H1 (cell line): ENCODE measurements around the gene SYCE1L. TPM values are rescaled to one million over a fixed set of nuclear protein-coding genes. Genes with fewer than 3 reads are reported as not detected.

Source experiments
- CTCF ChIA-PET: fragments of 300-600 bp; sonication (Branson Sonifier 250); formaldehyde crosslinking; loops from one replicate; lab custom pipeline; 2021; ENCODE audit not compliant: partially characterized antibody; lab: Charles Lee
- POLR2A ChIA-PET: fragments of 300-600 bp; sonication (Branson Sonifier 250); formaldehyde crosslinking; loops from one replicate; lab custom pipeline; 2021; ENCODE audit warnings: inconsistent platforms; ENCODE audit not compliant: partially characterized antibody; lab: Charles Lee
- DNase-seq, 2 experiments: peaks; one replicate each; pipeline versions ENCODE4 v3.0.0 to v3.0.0-alpha.2; 2010 to 2022; ENCODE audit warnings: low spot score in 2 of 2, low read depth in 1 of 2, mixed read lengths in 1 of 2
- FAIRE-seq: peaks from 2 replicates; lab custom pipeline; 2011; peaks lifted over from hg19 to GRCh38; lab: Jason Lieb, UNC
- H2AFZ ChIP-seq: 2 replicates; pipeline ENCODE4 v1.8.1; 2012; ENCODE audit warnings: low read length, inconsistent platforms
- H2AK5ac ChIP-seq: 2 replicates; pipeline ENCODE4 v1.6.1; 2013; ENCODE audit warnings: low read depth, low read length
- H2BK120ac ChIP-seq: replicated peaks from 2 replicates; pipeline ENCODE3; 2013; ENCODE audit warnings: low read depth, low read length, inconsistent platforms
- H2BK12ac ChIP-seq: 2 replicates; pipeline ENCODE4 v1.6.1; 2013; ENCODE audit warnings: low read depth, low read length
- H2BK15ac ChIP-seq: 2 replicates; pipeline ENCODE4 v1.6.1; 2013; ENCODE audit warnings: low read length
- H2BK20ac ChIP-seq: 2 replicates; pipeline ENCODE4 v1.6.1; 2013; ENCODE audit warnings: low read length
- H2BK5ac ChIP-seq: 2 replicates; pipeline ENCODE4 v1.6.1; 2013; ENCODE audit warnings: low read depth, low read length
- H3K14ac ChIP-seq: 2 replicates; pipeline ENCODE4 v1.6.1; 2013; ENCODE audit warnings: inconsistent platforms; ENCODE audit not compliant: insufficient read length
- H3K18ac ChIP-seq: 2 replicates; pipeline ENCODE4 v1.6.1; 2013; ENCODE audit warnings: low read length; ENCODE audit errors: extremely low read depth
- H3K23ac ChIP-seq: 2 replicates; pipeline ENCODE4 v1.6.1; 2013; ENCODE audit warnings: inconsistent platforms; ENCODE audit not compliant: insufficient read length
- H3K23me2 ChIP-seq: 2 replicates; pipeline ENCODE4 v1.6.1; 2013; ENCODE audit warnings: low read depth, low read length
- H3K27ac ChIP-seq: 2 replicates; pipeline ENCODE4 v1.6.1; 2011; ENCODE audit warnings: low read depth, low read length, inconsistent platforms
- H3K27me3 ChIP-seq, 4 experiments: replicated peaks in 1 of 4; 1 replicate in 1 of 4; 2 replicates in 3 of 4; pipeline versions ENCODE4 v1.6.1 to v1.8.1; 2011 to 2013; ENCODE audit warnings: low read length in 3 of 4, mild to moderate bottlenecking in 3 of 4, inconsistent platforms in 2 of 4, mixed read lengths in 2 of 4, moderate library complexity in 1 of 4; ENCODE audit not compliant: control insufficient read depth in 3 of 4, insufficient read depth in 3 of 4; ENCODE audit errors: extremely low read depth in 1 of 4
- H3K36me3 ChIP-seq, 4 experiments: 2 replicates each; pipeline versions ENCODE4 v1.6.1 to v1.8.1; 2011 to 2013; ENCODE audit warnings: mild to moderate bottlenecking in 4 of 4, low read length in 3 of 4, moderate library complexity in 2 of 4, control low read depth in 1 of 4, inconsistent platforms in 1 of 4; ENCODE audit not compliant: insufficient read depth in 4 of 4, control insufficient read depth in 2 of 4
- H3K4ac ChIP-seq: replicated peaks from 2 replicates; pipeline ENCODE3; 2013; ENCODE audit warnings: low read length, low read depth, mixed read lengths, inconsistent platforms; ENCODE audit not compliant: insufficient read length
- H3K4me1 ChIP-seq, 4 experiments: replicated peaks in 1 of 4; 1 replicate in 1 of 4; 2 replicates in 3 of 4; pipeline versions ENCODE4 v1.6.1 to v1.8.1; 2011 to 2013; ENCODE audit warnings: low read length in 3 of 4, inconsistent platforms in 2 of 4, mixed read lengths in 1 of 4; ENCODE audit not compliant: insufficient read depth in 4 of 4, control insufficient read depth in 3 of 4
- H3K4me2 ChIP-seq, 2 experiments: 2 replicates each; pipeline versions ENCODE4 v1.6.1 to v1.8.1; 2011 to 2013; ENCODE audit warnings: low read depth in 2 of 2, low read length in 2 of 2, control low read depth in 1 of 2, inconsistent platforms in 1 of 2, mild to moderate bottlenecking in 1 of 2; ENCODE audit not compliant: insufficient read depth in 1 of 2
- H3K4me3 ChIP-seq, 4 experiments: fragments of 200-600, 300-600 bp in 1 of 4; sonication (generic), shearing (Covaris generic), sonication (Bioruptor Twin) in 1 of 4; 2 replicates each; pipeline versions ENCODE4 v1.5.1 to v1.8.1; 2011 to 2016; ENCODE audit warnings: low read length in 4 of 4, low read depth in 3 of 4, control low read depth in 2 of 4, inconsistent platforms in 2 of 4, mild to moderate bottlenecking in 2 of 4, mixed read lengths in 1 of 4, moderate library complexity in 1 of 4; ENCODE audit not compliant: insufficient read depth in 2 of 4; ENCODE audit errors: extremely low read depth in 1 of 4
- H3K56ac ChIP-seq: replicated peaks from 2 replicates; pipeline ENCODE3; 2013; ENCODE audit warnings: low read depth, mild to moderate bottlenecking, mixed read lengths, low read length, inconsistent platforms; ENCODE audit not compliant: insufficient read length
- H3K79me1 ChIP-seq: 2 replicates; pipeline ENCODE4 v1.6.1; 2013; ENCODE audit warnings: low read depth, low read length, control low read depth
- H3K79me2 ChIP-seq, 2 experiments: 2 replicates each; pipeline versions ENCODE4 v1.6.1 to v1.8.1; 2012 to 2013; ENCODE audit warnings: low read length in 2 of 2, mild to moderate bottlenecking in 2 of 2, inconsistent platforms in 1 of 2; ENCODE audit not compliant: insufficient read depth in 2 of 2, control insufficient read depth in 1 of 2
- H3K9ac ChIP-seq, 4 experiments: replicated peaks in 1 of 4; 1 replicate in 1 of 4; 2 replicates in 3 of 4; pipeline versions ENCODE4 v1.6.1 to v1.8.1; 2011 to 2013; ENCODE audit warnings: low read depth in 3 of 4, low read length in 3 of 4, control low read depth in 2 of 4, mild to moderate bottlenecking in 2 of 4, moderate library complexity in 2 of 4, inconsistent platforms in 1 of 4; ENCODE audit errors: extremely low read depth in 1 of 4
- H3K9me3 ChIP-seq, 2 experiments: 2 replicates each; pipeline versions ENCODE4 v1.6.1 to v1.8.1; 2012 to 2013; ENCODE audit warnings: mild to moderate bottlenecking in 2 of 2, moderate library complexity in 2 of 2, control low read depth in 1 of 2, inconsistent platforms in 1 of 2, low read depth in 1 of 2, low read length in 1 of 2, mixed read lengths in 1 of 2; ENCODE audit not compliant: insufficient read depth in 2 of 2
- H4K20me1 ChIP-seq, 2 experiments: replicated peaks in 1 of 2; 2 replicates each; pipeline versions ENCODE3 to v1.8.1; 2011 to 2013; ENCODE audit warnings: inconsistent platforms in 2 of 2, low read length in 2 of 2, mild to moderate bottlenecking in 1 of 2; ENCODE audit not compliant: insufficient read depth in 2 of 2, control insufficient read depth in 1 of 2
- H4K5ac ChIP-seq: 2 replicates; pipeline ENCODE4 v1.6.1; 2013; ENCODE audit warnings: low read length, low read depth, mixed read lengths, inconsistent platforms; ENCODE audit not compliant: insufficient read length
- H4K8ac ChIP-seq: 2 replicates; pipeline ENCODE4 v1.8.0; 2013; ENCODE audit warnings: mild to moderate bottlenecking, moderate library complexity, low read length, inconsistent platforms; ENCODE audit not compliant: insufficient read depth; ENCODE audit errors: extremely low read depth
- H4K91ac ChIP-seq: replicated peaks from 2 replicates; pipeline ENCODE3; 2013; ENCODE audit warnings: low read length, mixed read lengths, inconsistent platforms; ENCODE audit not compliant: insufficient read length
- KDM1A ChIP-seq: fragments of 200-600, 300-600 bp; sonication (generic); IDR thresholded peaks from 2 replicates; pipeline ENCODE4 v1.7.1; 2016; ENCODE audit warnings: mild to moderate bottlenecking, low read length, borderline replicate concordance
- MAFK ChIP-seq: IDR thresholded peaks from 2 replicates; pipeline ENCODE4 v1.6.1; 2012; ENCODE audit warnings: low read depth, mild to moderate bottlenecking, improper control_type of control experiment, low read length
- WGBS, 2 experiments: shearing (Covaris generic) in 1 of 2; methylation state at CpG; one replicate each; pipeline versions ENCODE4 v1.1.6 to v1.1.7; 2013 to 2015; ENCODE audit warnings: low lambda C conversion rate in 2 of 2, mixed read lengths in 2 of 2, inconsistent platforms in 1 of 2, low coverage in 1 of 2, missing lambda C conversion rate in 1 of 2; ENCODE audit not compliant: insufficient replicate concordance in 2 of 2, insufficient coverage in 1 of 2, insufficient read length in 1 of 2; ENCODE audit errors: extremely low coverage in 1 of 2, missing lambda C conversion rate in 1 of 2; 5-methylcytosine and 5-hydroxymethylcytosine counted together
- polyA plus RNA-seq, 7 experiments: library from polyadenylated mRNA; depleted of rRNA in 3 of 7; stranded (reverse) in 5 of 7; unstranded in 2 of 7; fragments of >200 nt in 5 of 7; fragments of 200-250 nt in 2 of 7; gene quantifications; 1 replicate in 5 of 7; 2 replicates in 1 of 7; 4 replicates in 1 of 7; pipeline versions ENCODE4 v1.2.1 to v1.2.3, GENCODE V29; 2011 to 2013; ENCODE audit warnings: missing spikeins in 2 of 7, mixed read lengths in 2 of 7
- total RNA-seq: library from RNA; stranded (reverse); fragmentation: NEBNext Ultra II Directional; extraction: Animal tissue kit (Norgen Biotek cat#: 25700); gene quantifications from 2 replicates; pipeline ENCODE4 v1.2.1, GENCODE V29; 2021
- TF ChIP-seq, protein P1 (sequence below): IDR thresholded peaks from 2 replicates; pipeline ENCODE4 v1.6.1; 2011; ENCODE audit warnings: low read length, improper control_type of control experiment
- TF ChIP-seq, protein P2 (sequence below), 3 experiments: IDR thresholded peaks; 1 replicate in 2 of 3; 2 replicates in 1 of 3; pipeline versions ENCODE4 v1.5.1 to v1.6.1; 2011; ENCODE audit warnings: low read length in 3 of 3, mild to moderate bottlenecking in 3 of 3, inconsistent platforms in 2 of 3, low read depth in 1 of 3, moderate library complexity in 1 of 3; ENCODE audit not compliant: insufficient read depth in 1 of 3; ENCODE audit errors: control extremely low read depth in 1 of 3

The SYCE1L gene
- total and polyA plus RNA-seq, 2 of the 8 experiments (the other 6 are each of a cell fraction or from before 2014, with no cell fraction given) = 5.8 to 6.8 TPM

DNA sequence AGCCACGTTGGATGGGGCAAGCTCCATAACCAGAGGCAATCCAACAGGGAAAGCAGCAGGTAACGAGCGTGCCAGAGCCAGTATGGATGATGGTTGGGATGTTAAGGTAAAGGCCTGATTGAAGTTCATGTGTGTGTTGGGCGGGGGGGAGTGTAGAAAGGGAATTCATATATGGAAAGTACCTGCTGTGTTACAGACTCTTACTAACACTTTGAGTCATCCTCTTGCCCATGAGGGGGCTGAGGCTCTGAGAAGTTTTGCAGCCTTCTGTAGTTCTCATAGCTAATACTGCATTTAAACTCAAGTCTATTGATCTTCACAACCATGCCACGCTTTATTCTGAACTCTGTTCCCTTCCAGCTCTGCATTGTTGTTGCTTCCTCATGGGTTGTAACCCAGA is 28.5 kb downstream of the SYCE1L start:
- H3K79me2 ChIP-seq = no peaks in the 10 kb centered on the region
- no peaks in the 10 kb centered on the region; the same call in 1 of the 2 replicates for H3K23me2 ChIP-seq
- H2AFZ ChIP-seq = no peak overlapping the region
- no peak overlapping the region for H3K18ac ChIP-seq
- H3K79me1 ChIP-seq = no peaks in the 10 kb centered on the region
- no peak overlapping the region for H2AK5ac ChIP-seq
- no peaks in the 10 kb centered on the region for H3K36me3 ChIP-seq
- CTCF ChIA-PET = interaction anchor here (0.6 to 4.2 kb wide), 4 partner anchors 8 to 357 kb away, joined by 3 to 27 read pairs (median 3); no protein-coding TSS in a partner anchor
- H4K8ac ChIP-seq = no peak overlapping the region
- H3K14ac ChIP-seq = no peak overlapping the region
- no peaks in the 10 kb centered on the region; a peak in 1 of 4 replicates for H3K9me3 ChIP-seq
- no peaks in the 10 kb centered on the region for H3K4me1 ChIP-seq
- no peak overlapping the region for H2BK12ac ChIP-seq
- no peak overlapping the region for H3K27ac ChIP-seq
- no peak overlapping the region for H3K4ac ChIP-seq
- no peak overlapping the region for H2BK15ac ChIP-seq
- no peak overlapping the region for H3K4me3 ChIP-seq
- no peak overlapping the region for H2BK5ac ChIP-seq
- H4K5ac ChIP-seq = no peak overlapping the region
- H2BK120ac ChIP-seq = no peak overlapping the region
- H3K9ac ChIP-seq = no peak overlapping the region
- no peak overlapping the region for H4K91ac ChIP-seq
- no peak overlapping the region for H3K23ac ChIP-seq
- H3K56ac ChIP-seq = no peak overlapping the region
- no peaks in the 10 kb centered on the region for H4K20me1 ChIP-seq
- no peak overlapping the region for H3K4me2 ChIP-seq
- DNase-seq (no peak), FAIRE-seq (no peak)
- no peaks in the 10 kb centered on the region for H3K27me3 ChIP-seq
- POLR2A ChIA-PET = interaction anchor here (1.1 to 1.2 kb wide), 3 partner anchors 15 to 206 kb away, joined by 3 to 4 read pairs (median 3); no protein-coding TSS in a partner anchor
- 85% methylated on average over 5 of the region's 5 CpGs; no CpG with 5 or more reads in 1 of the 2 experiments for WGBS, 2 experiments
- H2BK20ac ChIP-seq = no peak overlapping the region
- no peak for TF ChIP-seq KDM1A
- no peak for TF ChIP-seq MAFK
- TF ChIP-seq, protein P1, sequence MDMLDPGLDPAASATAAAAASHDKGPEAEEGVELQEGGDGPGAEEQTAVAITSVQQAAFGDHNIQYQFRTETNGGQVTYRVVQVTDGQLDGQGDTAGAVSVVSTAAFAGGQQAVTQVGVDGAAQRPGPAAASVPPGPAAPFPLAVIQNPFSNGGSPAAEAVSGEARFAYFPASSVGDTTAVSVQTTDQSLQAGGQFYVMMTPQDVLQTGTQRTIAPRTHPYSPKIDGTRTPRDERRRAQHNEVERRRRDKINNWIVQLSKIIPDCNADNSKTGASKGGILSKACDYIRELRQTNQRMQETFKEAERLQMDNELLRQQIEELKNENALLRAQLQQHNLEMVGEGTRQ = no peak
- TF ChIP-seq, protein P2, sequence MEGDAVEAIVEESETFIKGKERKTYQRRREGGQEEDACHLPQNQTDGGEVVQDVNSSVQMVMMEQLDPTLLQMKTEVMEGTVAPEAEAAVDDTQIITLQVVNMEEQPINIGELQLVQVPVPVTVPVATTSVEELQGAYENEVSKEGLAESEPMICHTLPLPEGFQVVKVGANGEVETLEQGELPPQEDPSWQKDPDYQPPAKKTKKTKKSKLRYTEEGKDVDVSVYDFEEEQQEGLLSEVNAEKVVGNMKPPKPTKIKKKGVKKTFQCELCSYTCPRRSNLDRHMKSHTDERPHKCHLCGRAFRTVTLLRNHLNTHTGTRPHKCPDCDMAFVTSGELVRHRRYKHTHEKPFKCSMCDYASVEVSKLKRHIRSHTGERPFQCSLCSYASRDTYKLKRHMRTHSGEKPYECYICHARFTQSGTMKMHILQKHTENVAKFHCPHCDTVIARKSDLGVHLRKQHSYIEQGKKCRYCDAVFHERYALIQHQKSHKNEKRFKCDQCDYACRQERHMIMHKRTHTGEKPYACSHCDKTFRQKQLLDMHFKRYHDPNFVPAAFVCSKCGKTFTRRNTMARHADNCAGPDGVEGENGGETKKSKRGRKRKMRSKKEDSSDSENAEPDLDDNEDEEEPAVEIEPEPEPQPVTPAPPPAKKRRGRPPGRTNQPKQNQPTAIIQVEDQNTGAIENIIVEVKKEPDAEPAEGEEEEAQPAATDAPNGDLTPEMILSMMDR (IDR thresholded peaks at IDR 0.05; ENCODE audit: control extremely low read depth in 1 of 3, insufficient read depth in 1 of 3, low read depth in 1 of 3, low read length in 3 of 3) = no peak
